Naive thymus-derived CD8-positive, alpha-beta T cell (primary cell): ENCODE results near the gene SPTAN1. TPM values are rescaled to one million over a fixed set of nuclear protein-coding genes. Genes with fewer than 3 reads are reported as not detected.

Experiments
- ATAC-seq, 2 donors: fragments of 150-1000 bp; cut with Tn5 transposase in 1 of 2; sonication (Bioruptor Pico), chemical (Tn5 transposase) in 1 of 2; 1 replicate in 1 of 2; 2 replicates in 1 of 2; pipeline ENCODE4 v1.10.0; 2021; ENCODE audit warnings: mild to moderate bottlenecking in 2 of 2, moderate library complexity in 2 of 2
- POLR2A ChIA-PET: fragments of 350-600 bp; sonication (Branson Sonifier 250); formaldehyde crosslinking; loops from one replicate; lab custom pipeline; 2021; ENCODE audit warnings: antibody characterized with exemption; lab: Charles Lee
- DNase-seq, 10 donors: peaks; one replicate each; pipeline versions ENCODE4 v3.0.0 to v3.0.0-alpha.2; 2020 to 2022
- H3K27ac Mint-ChIP-seq, 10 donors: one replicate each; pipeline ENCODE4 v1.8.0; 2020 to 2022; ENCODE audit warnings: mild to moderate bottlenecking in 10 of 10, mixed read lengths in 10 of 10, moderate library complexity in 4 of 10, inconsistent platforms in 1 of 10
- H3K27me3 Mint-ChIP-seq, 5 donors: one replicate each; pipeline ENCODE4 v1.8.0; 2021 to 2022; ENCODE audit warnings: mixed read lengths in 5 of 5
- H3K36me3 Mint-ChIP-seq, 3 donors: one replicate each; pipeline ENCODE4 v1.8.0; 2020 to 2022; ENCODE audit warnings: mixed read lengths in 3 of 3, mild to moderate bottlenecking in 2 of 3, inconsistent platforms in 1 of 3
- H3K4me1 Mint-ChIP-seq, 4 donors: one replicate each; pipeline ENCODE4 v1.8.0; 2021 to 2022; ENCODE audit warnings: mixed read lengths in 4 of 4
- H3K4me3 Mint-ChIP-seq, 10 donors: one replicate each; pipeline ENCODE4 v1.8.0; 2020 to 2022; ENCODE audit warnings: mild to moderate bottlenecking in 10 of 10, mixed read lengths in 10 of 10, moderate library complexity in 6 of 10, inconsistent platforms in 1 of 10
- H3K9me3 Mint-ChIP-seq, 9 donors: one replicate each; pipeline ENCODE4 v1.8.0; 2020 to 2022; ENCODE audit warnings: mixed read lengths in 9 of 9, mild to moderate bottlenecking in 3 of 9, inconsistent platforms in 1 of 9, moderate library complexity in 1 of 9
- polyA plus RNA-seq, 3 donors: library from polyadenylated mRNA; unstranded; fragments of 300-500 nt; fragmentation: Illumina TruSeq; gene quantifications; one replicate each; pipeline ENCODE4 v1.2.3, GENCODE V29; 2021
- total RNA-seq, 8 experiments: library from RNA in 2 of 8; stranded (reverse) in 2 of 8; gene quantifications; one replicate each; pipeline ENCODE4 v1.2.3 and lab custom pipeline; 2021 to 2026

Gene SPTAN1
- total and polyA plus RNA-seq, 5 experiments from 2014 or later: 38.2 to 402 (median 117) TPM

GRCh38 chr9:128528445-128529160, 23.8 kb upstream of the SPTAN1 start:
- POLR2A ChIA-PET: interaction anchor here (0.6 kb wide), 1 partner anchor 34 kb away, joined by 3 read pairs; no protein-coding TSS in a partner anchor

DNA sequence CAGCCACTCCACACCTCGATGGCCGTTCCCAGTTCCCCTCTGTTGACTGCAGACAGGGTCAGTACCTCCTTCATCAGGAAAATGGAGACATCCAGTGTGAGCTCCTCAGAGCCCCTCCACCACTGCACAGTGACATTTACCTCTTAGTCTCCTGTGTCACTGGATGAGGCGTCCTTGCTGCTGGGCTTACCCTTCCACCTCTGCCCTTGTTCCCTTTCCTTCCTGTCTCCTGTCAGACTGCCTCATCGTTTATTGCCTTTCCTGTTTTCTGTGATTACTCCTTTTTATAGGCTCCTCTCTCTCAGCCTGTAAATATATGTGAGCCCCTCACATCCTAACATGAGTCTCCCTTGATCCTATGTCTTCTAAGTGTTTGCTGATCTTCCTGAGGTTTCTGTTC, 23.2 kb upstream of the SPTAN1 start:
- no peak for DNase-seq
- Mint-ChIP-seq H3K9me3 (no peaks in the 10 kb centered on the region), H3K36me3 (peaks cover 5 to 94% (median 25%) of the 10 kb centered on the region in 3 donors), H3K27ac (peak overlapping the region in 2 of 10 donors; percentile 26 to 42), H3K4me3 (no peak overlapping the region), H3K4me1 (peaks cover 0 to 5% (median 0%) of the 10 kb centered on the region in 4 donors), H3K27me3 (no peaks in the 10 kb centered on the region)
- POLR2A ChIA-PET: interaction anchor here (0.6 kb wide), 1 partner anchor 34 kb away, joined by 3 read pairs; no protein-coding TSS in a partner anchor
- ATAC-seq: no peak

More at GRCh38 chr9:128528445-128529160, 23.8 kb upstream of the SPTAN1 start:
- H3K27ac Mint-ChIP-seq: peak overlapping the region in 1 of 10 donors; percentile 13
- ATAC-seq (no peak), DNase-seq (no peak)
- H3K9me3 Mint-ChIP-seq: no peaks in the 10 kb centered on the region
- H3K27me3 Mint-ChIP-seq: no peaks in the 10 kb centered on the region
- H3K4me3 Mint-ChIP-seq: no peak overlapping the region
- peaks cover 5 to 94% (median 21%) of the 10 kb centered on the region in 3 donors for H3K36me3 Mint-ChIP-seq
- peaks cover 0 to 5% (median 0%) of the 10 kb centered on the region in 4 donors for H3K4me1 Mint-ChIP-seq

- POLR2A ChIA-PET: interaction anchor here (0.6 to 0.7 kb wide), 2 partner anchors 277 to 404 kb away, joined by 3 to 5 read pairs; no protein-coding TSS in a partner anchor
- H3K36me3 Mint-ChIP-seq: peaks cover 5 to 89% (median 20%) of the 10 kb centered on the region in 3 donors
- no peak overlapping the region for H3K4me3 Mint-ChIP-seq
- ATAC-seq: no peak
- no peaks in the 10 kb centered on the region for H3K27me3 Mint-ChIP-seq
- peaks cover 0 to 3% (median 0%) of the 10 kb centered on the region in 4 donors for H3K4me1 Mint-ChIP-seq
- H3K27ac Mint-ChIP-seq: peak overlapping the region in 3 of 10 donors; percentile 2 to 50 (median 39)
- no peak for DNase-seq
- no peaks in the 10 kb centered on the region for H3K9me3 Mint-ChIP-seq
Measured at GRCh38 chr9:128532581-128532980, 19.8 kb upstream of the SPTAN1 start.

DNA sequence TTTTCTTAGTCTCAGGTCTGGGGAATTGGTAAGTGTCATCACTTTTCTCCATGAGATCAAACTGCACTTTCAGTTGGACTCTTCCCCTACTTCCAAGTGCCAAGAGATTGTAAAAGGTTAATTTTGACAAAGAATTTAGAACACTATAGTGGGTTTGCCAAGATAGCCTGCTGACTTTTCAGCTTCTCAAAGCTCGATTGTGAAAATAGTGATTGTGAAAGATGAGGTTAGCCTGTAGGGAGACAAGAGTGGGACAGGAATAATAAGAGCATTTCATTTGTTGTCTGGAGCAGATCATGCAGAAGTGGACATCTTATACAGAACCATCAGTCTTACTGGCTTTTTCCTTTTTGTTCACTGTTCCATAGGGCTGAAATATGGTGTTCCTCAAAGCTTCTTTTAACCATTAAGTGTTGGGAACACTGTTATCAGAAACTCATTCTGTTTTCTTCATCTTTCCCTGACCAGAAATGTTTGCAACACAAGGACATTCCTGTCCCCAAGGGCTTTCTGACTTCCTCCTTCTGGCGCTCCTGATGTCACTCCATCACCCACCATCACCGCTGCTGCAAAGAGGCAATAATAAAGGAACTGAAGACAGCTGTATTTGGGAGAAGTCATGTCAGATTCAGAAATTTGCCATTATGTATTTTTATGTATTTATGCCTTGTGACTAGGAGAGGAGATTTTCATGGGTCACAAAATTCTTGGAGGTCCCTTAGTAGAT, 11.6 kb upstream of the SPTAN1 start:
- Mint-ChIP-seq H3K36me3 (peaks cover 7 to 67% (median 23%) of the 10 kb centered on the region in 3 donors), H3K9me3 (no peaks in the 10 kb centered on the region), H3K4me3 (no peak overlapping the region), H3K27me3 (no peaks in the 10 kb centered on the region), H3K4me1 (peaks cover 0 to 4% (median 0%) of the 10 kb centered on the region in 4 donors), H3K27ac (peak overlapping the region in 5 of 10 donors; percentile 1 to 88 (median 31))
- DNase-seq (no peak), ATAC-seq (no peak)
- POLR2A ChIA-PET: interaction anchor here (0.9 kb wide), 1 partner anchor 10 kb away, joined by 3 read pairs; no protein-coding TSS in a partner anchor

- ATAC-seq (no peak), DNase-seq (no peak)
- no peaks in the 10 kb centered on the region for H3K27me3 Mint-ChIP-seq
- no peak overlapping the region for H3K27ac Mint-ChIP-seq
- POLR2A ChIA-PET: interaction anchor here (0.7 kb wide), 2 partner anchors 62 to 221 kb away, joined by 3 read pairs; no protein-coding TSS in a partner anchor
- H3K4me3 Mint-ChIP-seq: no peak overlapping the region
- no peaks in the 10 kb centered on the region for H3K9me3 Mint-ChIP-seq
- H3K4me1 Mint-ChIP-seq: peaks cover 4 to 17% (median 13%) of the 10 kb centered on the region in 4 donors
- H3K36me3 Mint-ChIP-seq: peaks cover 7 to 17% (median 11%) of the 10 kb centered on the region in 3 donors
Measured at GRCh38 chr9:128546504-128546903, 5.9 kb upstream of the SPTAN1 start.

DNA sequence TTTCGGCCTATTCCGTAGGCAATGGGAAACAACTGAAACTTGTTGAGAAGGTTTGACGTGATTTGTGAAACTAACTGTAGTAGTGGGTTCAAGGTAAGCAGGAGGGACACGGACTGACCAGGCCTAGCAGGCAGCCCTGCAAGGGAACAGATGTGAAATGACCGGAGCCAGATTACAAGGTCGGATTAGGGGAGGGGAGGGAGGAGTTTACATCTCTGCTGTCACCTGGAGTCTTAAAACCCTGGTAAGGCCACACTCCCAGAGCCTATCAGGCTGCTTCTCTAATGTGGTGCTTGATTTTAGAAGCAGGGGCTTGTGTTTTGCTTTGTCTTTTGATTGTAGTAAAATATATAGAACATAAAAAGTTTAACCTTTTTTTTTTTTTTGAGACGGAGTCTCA, 3.5 kb upstream of the SPTAN1 start:
- peak overlapping the region in 3 of 10 donors; percentile 8 to 57 (median 16) for H3K4me3 Mint-ChIP-seq
- peak overlapping the region in 3 of 10 donors; percentile 15 to 22 (median 17) for H3K27ac Mint-ChIP-seq
- DNase-seq: no peak
- POLR2A ChIA-PET: no interaction called here
- H3K36me3 Mint-ChIP-seq: peaks cover 0 to 4% (median 0%) of the 10 kb centered on the region in 3 donors
- ATAC-seq: no peak
- H3K9me3 Mint-ChIP-seq: no peaks in the 10 kb centered on the region
- peaks cover 10 to 22% (median 19%) of the 10 kb centered on the region in 4 donors for H3K4me1 Mint-ChIP-seq
- H3K27me3 Mint-ChIP-seq: no peaks in the 10 kb centered on the region

DNA sequence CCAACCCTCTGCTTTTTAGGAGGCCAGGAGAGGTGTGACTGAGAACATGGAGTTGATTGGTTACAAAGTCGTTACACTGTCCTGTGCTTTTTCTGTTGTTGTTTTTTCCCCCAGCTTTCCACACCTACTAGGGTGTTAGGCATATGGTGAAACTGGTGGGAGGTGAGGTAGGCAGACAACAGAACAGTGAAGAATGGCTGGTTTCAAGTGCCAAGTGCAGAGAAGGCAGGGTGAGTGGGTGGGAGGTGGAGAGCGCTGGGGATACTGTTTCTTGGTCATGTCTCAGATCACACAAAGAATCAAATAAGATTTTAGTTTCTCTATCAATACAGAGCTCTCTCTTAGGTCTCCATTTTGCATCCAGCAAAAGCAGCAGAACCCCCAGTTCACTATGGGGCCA, 2.2 kb upstream of the SPTAN1 start:
- POLR2A ChIA-PET: interaction anchor here (3.9 kb wide), 1 partner anchor 46 kb away, joined by 19 read pairs; the partner anchor contains the start of gene GLE1
- Mint-ChIP-seq H3K36me3 (peaks cover 0 to 2% (median 0%) of the 10 kb centered on the region in 3 donors), H3K27ac (peak overlapping the region in 8 of 10 donors; percentile 91 to 99 (median 96)), H3K4me1 (peaks cover 10 to 22% (median 19%) of the 10 kb centered on the region in 4 donors), H3K4me3 (peak overlapping the region in 4 of 10 donors; percentile 26 to 76 (median 54)), H3K9me3 (no peaks in the 10 kb centered on the region), H3K27me3 (no peaks in the 10 kb centered on the region)
- ATAC-seq (no peak), DNase-seq (no peak)

- Mint-ChIP-seq H3K36me3 (peaks cover 0 to 2% (median 0%) of the 10 kb centered on the region in 3 donors), H3K27ac (peak overlapping the region; percentile 91 to 99 (median 96)), H3K27me3 (no peaks in the 10 kb centered on the region), H3K4me1 (peaks cover 10 to 25% (median 19%) of the 10 kb centered on the region in 4 donors), H3K4me3 (peak overlapping the region in 9 of 10 donors; percentile 89 to 95 (median 92)), H3K9me3 (no peaks in the 10 kb centered on the region)
- POLR2A ChIA-PET: interaction anchor here (0.5 to 3.9 kb wide), 10 partner anchors 10 to 267 kb away, joined by 3 to 19 read pairs (median 4); partner anchors contain the start of genes ENDOG, GLE1, ODF2 and SET
- ATAC-seq (no peak), DNase-seq (peak in 1 of 10 donors; percentile 3)
Measured at GRCh38 chr9:128550770-128551656, 1.4 kb upstream of the SPTAN1 start.

DNA sequence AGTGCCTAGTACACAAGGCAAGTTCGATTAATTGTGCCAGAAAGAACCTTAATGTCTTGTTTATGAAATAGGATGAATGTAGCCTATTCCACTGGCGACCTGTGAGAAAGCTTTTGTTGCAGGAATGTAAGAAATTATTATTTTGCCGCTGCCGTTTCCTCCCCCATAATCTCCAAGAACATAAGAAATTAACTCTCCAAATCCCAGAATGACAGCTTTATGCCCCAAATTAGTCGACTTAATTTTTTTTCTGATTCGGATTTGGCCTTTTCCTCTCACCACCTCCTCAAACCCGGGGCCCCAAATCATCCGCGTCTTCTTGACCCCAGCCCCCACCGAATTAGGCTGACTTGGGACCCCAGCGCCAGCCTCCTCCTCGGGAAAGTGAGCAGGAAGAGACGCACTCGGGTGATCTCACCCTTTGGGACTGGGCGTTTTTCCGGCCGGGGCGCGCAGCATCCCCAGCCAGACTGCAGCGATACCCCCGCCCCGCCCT, 682 bp upstream of the SPTAN1 start:
- Mint-ChIP-seq H3K36me3 (peaks cover 0 to 2% (median 0%) of the 10 kb centered on the region in 3 donors), H3K27ac (peak overlapping the region; percentile 91 to 99 (median 96))
- peak in 1 of 10 donors; percentile 7 for DNase-seq

DNA sequence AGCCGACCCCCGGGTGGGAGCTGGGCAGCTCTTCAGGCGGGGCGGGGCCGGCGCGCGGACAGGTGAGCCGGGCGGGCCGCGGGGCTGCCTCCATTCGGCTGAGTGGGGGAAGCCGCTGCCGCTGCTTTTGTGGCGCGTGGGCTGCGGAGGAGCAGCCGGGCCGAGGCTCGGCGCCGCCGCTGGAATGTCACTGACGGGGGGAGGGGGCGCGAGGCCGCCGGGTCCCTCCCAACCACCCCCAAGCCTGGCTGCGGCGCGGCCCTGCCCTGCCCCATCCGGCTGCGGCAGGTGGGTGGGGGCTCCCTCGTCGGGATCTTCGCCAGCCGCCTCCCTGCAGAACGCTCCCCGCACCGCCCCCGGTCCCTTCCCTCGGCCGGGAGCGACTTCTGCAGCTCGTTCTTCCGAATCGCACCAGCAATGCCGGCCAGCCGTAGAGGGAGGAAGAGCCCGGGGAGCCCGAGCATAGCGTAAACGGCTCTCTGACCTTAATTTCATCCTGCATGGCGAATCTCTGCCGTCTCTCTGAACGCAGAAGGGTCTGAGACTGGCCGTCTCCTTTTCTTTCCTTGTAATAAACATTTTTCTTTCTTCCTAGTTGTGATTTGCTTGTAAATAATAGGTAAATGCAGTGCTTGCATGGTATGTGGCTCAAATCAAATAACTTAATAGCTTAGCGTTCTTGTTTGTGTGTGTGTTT, 505 bp downstream of the SPTAN1 start:
- H3K27me3 Mint-ChIP-seq: no peaks in the 10 kb centered on the region
- H3K27ac Mint-ChIP-seq: no peak overlapping the region
- no peaks in the 10 kb centered on the region for H3K9me3 Mint-ChIP-seq
- H3K36me3 Mint-ChIP-seq: peaks cover 0 to 2% (median 0%) of the 10 kb centered on the region in 3 donors
- ATAC-seq: peak; percentile 25 to 39
- H3K4me3 Mint-ChIP-seq: peak overlapping the region in 1 of 10 donors; percentile 92
- POLR2A ChIA-PET: interaction anchor here (0.5 to 3.9 kb wide), 16 partner anchors 9 to 519 kb away, joined by 3 to 19 read pairs (median 4); partner anchors contain the start of genes GLE1 and SET
- peak in 3 of 10 donors; percentile 37 to 59 (median 45) for DNase-seq
- H3K4me1 Mint-ChIP-seq: peaks cover 12 to 40% (median 27%) of the 10 kb centered on the region in 4 donors

More for the DNA sequence above, 682 bp upstream of the SPTAN1 start:
- Mint-ChIP-seq H3K4me1 (peaks cover 11 to 31% (median 21%) of the 10 kb centered on the region in 4 donors), H3K4me3 (peak overlapping the region in 9 of 10 donors; percentile 89 to 95 (median 92)), H3K27me3 (no peaks in the 10 kb centered on the region), H3K9me3 (no peaks in the 10 kb centered on the region)
- no peak for ATAC-seq
- POLR2A ChIA-PET: interaction anchor here (0.5 to 3.9 kb wide), 10 partner anchors 11 to 267 kb away, joined by 3 to 19 read pairs (median 4); partner anchors contain the start of genes ENDOG, GLE1, ODF2 and SET
